ENCODE measurements around the gene STK25. TPM values are rescaled to one million over a fixed set of nuclear protein-coding genes. Genes with fewer than 3 reads are reported as not detected.

STK25 gene
- total and polyA plus RNA-seq, 10 of the 15 experiments (the other 5 are each of a cell fraction or from before 2014, with no cell fraction given) = 6.0 to 154 (median 89.3) TPM

DNA sequence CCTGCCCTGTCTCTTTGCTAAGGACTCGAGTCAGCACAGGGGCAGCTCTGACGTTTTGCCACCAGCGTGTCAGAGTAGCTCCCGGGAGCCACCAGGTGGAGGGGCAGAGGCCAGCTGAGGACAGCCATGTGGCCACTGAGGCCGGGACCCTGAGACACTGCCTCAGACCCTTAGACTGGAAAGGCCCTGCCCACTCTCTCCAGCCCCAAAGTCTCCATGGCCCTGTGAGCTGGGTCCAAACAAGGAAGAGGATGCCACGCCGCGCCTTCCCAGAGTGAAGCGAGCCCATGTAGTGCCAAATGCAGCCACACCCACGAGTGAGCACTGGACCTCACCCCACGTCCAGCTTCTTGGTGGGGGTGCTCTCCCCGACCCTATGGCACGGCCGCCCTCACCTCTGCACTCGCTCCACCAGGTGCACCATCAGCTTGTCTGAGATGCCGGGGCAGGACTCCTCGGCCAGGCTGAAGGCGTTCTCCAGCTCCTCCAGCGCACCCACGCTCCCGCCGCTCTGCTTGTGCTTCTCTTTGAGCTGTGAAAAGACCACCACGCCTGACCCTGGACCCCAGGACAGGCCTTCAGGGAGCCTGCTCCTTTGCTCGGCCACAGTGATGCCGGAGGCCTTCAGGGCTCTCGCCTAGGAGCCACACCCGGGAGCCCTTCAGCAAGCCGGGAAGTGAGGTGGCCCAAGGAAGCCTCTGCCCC, 12.2 kb downstream of the STK25 start:
- peaks cover 2 to 15% of the 10 kb centered on the region in 2 experiments; a peak in 3 of 4 replicates for H3K36me3 ChIP-seq (ENCODE audit: control insufficient read depth in 2 of 2, insufficient read depth in 2 of 2, low read length in 1 of 2)
- ATAC-seq (no peak), DNase-seq (ENCODE audit: low read depth, low spot score) (no peak), FAIRE-seq (no peak)
- no peaks in the 10 kb centered on the region for H4K20me1 ChIP-seq (ENCODE audit: control insufficient read depth, insufficient read depth)
- intact Hi-C loops (cut with micrococcal nuclease; ENCODE audit: unreplicated experiment) = no loop called here
- H3K4me3 ChIP-seq = no peak overlapping the region
- no TSS peak for BruUV-seq (replicated peaks)
- RAD21 ChIA-PET (ENCODE audit: unreplicated experiment) = no interaction called here
- no peak overlapping the region for H3K27ac ChIP-seq (ENCODE audit: control insufficient read depth, insufficient read depth)
- no peaks in the 10 kb centered on the region for H3K79me2 ChIP-seq (ENCODE audit: control insufficient read depth, insufficient read depth, low read length)
- no peak overlapping the region for H3K9ac ChIP-seq (ENCODE audit: control insufficient read depth, insufficient read depth, low read length)
- no peaks in the 10 kb centered on the region for H3K4me1 ChIP-seq (ENCODE audit: control insufficient read depth, insufficient read depth, low read length)
- POLR2A ChIA-PET = no interaction called here
- SMC1A ChIA-PET (ENCODE audit: uncharacterized antibody, unreplicated experiment) = no interaction called here
- H3K9me3 ChIP-seq (replicated peaks; ENCODE audit: control insufficient read depth, insufficient read depth, low read length) = no peaks in the 10 kb centered on the region
- no peak overlapping the region for H3K4me2 ChIP-seq (ENCODE audit: control insufficient read depth, insufficient read depth)
- no peaks in the 10 kb centered on the region for H3K27me3 ChIP-seq (replicated peaks in 1 of 2; ENCODE audit: control insufficient read depth in 2 of 2, insufficient read depth in 2 of 2, low read length in 1 of 2)
- no peak overlapping the region for H2AFZ ChIP-seq (ENCODE audit: control insufficient read depth, low read depth, low read length)
- in situ Hi-C loops (cut with MboI) = no loop called here
- TF ChIP-seq TARDBP (IDR thresholded peaks at IDR 0.05; ENCODE audit: borderline replicate concordance) (no peak), NFIC (IDR thresholded peaks at IDR 0.05; ENCODE audit: low read depth, low read length) (no peak), YY1 (IDR thresholded peaks at IDR 0.05; ENCODE audit: low read depth, low read length) (no peak)
- TF ChIP-seq, protein P1, sequence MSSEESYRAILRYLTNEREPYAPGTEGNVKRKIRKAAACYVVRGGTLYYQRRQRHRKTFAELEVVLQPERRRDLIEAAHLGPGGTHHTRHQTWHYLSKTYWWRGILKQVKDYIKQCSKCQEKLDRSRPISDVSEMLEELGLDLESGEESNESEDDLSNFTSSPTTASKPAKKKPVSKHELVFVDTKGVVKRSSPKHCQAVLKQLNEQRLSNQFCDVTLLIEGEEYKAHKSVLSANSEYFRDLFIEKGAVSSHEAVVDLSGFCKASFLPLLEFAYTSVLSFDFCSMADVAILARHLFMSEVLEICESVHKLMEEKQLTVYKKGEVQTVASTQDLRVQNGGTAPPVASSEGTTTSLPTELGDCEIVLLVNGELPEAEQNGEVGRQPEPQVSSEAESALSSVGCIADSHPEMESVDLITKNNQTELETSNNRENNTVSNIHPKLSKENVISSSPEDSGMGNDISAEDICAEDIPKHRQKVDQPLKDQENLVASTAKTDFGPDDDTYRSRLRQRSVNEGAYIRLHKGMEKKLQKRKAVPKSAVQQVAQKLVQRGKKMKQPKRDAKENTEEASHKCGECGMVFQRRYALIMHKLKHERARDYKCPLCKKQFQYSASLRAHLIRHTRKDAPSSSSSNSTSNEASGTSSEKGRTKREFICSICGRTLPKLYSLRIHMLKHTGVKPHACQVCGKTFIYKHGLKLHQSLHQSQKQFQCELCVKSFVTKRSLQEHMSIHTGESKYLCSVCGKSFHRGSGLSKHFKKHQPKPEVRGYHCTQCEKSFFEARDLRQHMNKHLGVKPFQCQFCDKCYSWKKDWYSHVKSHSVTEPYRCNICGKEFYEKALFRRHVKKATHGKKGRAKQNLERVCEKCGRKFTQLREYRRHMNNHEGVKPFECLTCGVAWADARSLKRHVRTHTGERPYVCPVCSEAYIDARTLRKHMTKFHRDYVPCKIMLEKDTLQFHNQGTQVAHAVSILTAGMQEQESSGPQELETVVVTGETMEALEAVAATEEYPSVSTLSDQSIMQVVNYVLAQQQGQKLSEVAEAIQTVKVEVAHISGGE (CRISPR knock-in tag; IDR thresholded peaks at IDR 0.05) = no peak
- TF ChIP-seq, protein P2, sequence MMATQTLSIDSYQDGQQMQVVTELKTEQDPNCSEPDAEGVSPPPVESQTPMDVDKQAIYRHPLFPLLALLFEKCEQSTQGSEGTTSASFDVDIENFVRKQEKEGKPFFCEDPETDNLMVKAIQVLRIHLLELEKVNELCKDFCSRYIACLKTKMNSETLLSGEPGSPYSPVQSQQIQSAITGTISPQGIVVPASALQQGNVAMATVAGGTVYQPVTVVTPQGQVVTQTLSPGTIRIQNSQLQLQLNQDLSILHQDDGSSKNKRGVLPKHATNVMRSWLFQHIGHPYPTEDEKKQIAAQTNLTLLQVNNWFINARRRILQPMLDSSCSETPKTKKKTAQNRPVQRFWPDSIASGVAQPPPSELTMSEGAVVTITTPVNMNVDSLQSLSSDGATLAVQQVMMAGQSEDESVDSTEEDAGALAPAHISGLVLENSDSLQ (IDR thresholded peaks at IDR 0.05) = no peak
- TF ChIP-seq, protein P3, sequence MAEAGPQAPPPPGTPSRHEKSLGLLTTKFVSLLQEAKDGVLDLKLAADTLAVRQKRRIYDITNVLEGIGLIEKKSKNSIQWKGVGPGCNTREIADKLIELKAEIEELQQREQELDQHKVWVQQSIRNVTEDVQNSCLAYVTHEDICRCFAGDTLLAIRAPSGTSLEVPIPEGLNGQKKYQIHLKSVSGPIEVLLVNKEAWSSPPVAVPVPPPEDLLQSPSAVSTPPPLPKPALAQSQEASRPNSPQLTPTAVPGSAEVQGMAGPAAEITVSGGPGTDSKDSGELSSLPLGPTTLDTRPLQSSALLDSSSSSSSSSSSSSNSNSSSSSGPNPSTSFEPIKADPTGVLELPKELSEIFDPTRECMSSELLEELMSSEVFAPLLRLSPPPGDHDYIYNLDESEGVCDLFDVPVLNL (IDR thresholded peaks at IDR 0.05; ENCODE audit: low read depth, low read length) = no peak
- TF ChIP-seq, protein P4, sequence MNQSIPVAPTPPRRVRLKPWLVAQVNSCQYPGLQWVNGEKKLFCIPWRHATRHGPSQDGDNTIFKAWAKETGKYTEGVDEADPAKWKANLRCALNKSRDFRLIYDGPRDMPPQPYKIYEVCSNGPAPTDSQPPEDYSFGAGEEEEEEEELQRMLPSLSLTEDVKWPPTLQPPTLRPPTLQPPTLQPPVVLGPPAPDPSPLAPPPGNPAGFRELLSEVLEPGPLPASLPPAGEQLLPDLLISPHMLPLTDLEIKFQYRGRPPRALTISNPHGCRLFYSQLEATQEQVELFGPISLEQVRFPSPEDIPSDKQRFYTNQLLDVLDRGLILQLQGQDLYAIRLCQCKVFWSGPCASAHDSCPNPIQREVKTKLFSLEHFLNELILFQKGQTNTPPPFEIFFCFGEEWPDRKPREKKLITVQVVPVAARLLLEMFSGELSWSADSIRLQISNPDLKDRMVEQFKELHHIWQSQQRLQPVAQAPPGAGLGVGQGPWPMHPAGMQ (IDR thresholded peaks at IDR 0.05; ENCODE audit: borderline replicate concordance) = no peak
- WGBS (ENCODE audit: insufficient coverage, insufficient replicate concordance, low lambda C conversion rate, missing lambda C conversion rate) = 94% methylated on average over 28 of the region's 28 CpGs
- CTCF ChIA-PET = no interaction called here
